ENCODE measurements around the gene DUSP3. TPM values are rescaled to one million over a fixed set of nuclear protein-coding genes. Genes with fewer than 3 reads are reported as not detected.

The DUSP3 gene
- 27.6 and 27.9 TPM in 2 replicates for polyA plus RNA-seq (2011; rRNA removed)
- 25.5 and 30.5 TPM in 2 replicates for polyA minus RNA-seq (2011; rRNA and poly(A)+ RNA removed)

GRCh38 chr17:43778337-43779144, at the start of gene DUSP3:
TSS of gene DUSP3 (minus strand) at chr17:43778977. CDS start at chr17:43778924, 53 bp downstream.
- peak; percentile 64 for DNase-seq (ENCODE audit: low read depth)
- H3K27me3 ChIP-seq (ENCODE audit: control insufficient read depth, insufficient read depth, low read length) = peaks cover 12% of the 10 kb centered on the region
- TF ChIP-seq, protein P1, sequence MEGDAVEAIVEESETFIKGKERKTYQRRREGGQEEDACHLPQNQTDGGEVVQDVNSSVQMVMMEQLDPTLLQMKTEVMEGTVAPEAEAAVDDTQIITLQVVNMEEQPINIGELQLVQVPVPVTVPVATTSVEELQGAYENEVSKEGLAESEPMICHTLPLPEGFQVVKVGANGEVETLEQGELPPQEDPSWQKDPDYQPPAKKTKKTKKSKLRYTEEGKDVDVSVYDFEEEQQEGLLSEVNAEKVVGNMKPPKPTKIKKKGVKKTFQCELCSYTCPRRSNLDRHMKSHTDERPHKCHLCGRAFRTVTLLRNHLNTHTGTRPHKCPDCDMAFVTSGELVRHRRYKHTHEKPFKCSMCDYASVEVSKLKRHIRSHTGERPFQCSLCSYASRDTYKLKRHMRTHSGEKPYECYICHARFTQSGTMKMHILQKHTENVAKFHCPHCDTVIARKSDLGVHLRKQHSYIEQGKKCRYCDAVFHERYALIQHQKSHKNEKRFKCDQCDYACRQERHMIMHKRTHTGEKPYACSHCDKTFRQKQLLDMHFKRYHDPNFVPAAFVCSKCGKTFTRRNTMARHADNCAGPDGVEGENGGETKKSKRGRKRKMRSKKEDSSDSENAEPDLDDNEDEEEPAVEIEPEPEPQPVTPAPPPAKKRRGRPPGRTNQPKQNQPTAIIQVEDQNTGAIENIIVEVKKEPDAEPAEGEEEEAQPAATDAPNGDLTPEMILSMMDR (IDR thresholded peaks at IDR 0.05; ENCODE audit: insufficient read depth, low read depth, low read length) = no peak
- peak within 1 kb of the TSS; percentile 96 for H3K4me3 ChIP-seq (ENCODE audit: low read depth, low read length)
- peaks cover 5% of the 10 kb centered on the region for H3K36me3 ChIP-seq (ENCODE audit: control insufficient read depth, insufficient read depth, low read length)
- ChIA-PET CTCF (interaction anchor here (0.7 to 2.6 kb wide), 4 partner anchors 11 to 68 kb away, joined by 3 to 16 read pairs (median 5); partner anchors contain the start of gene CD300LG), POLR2A (interaction anchor here (0.6 kb wide), 1 partner anchor 741 kb away, joined by 9 read pairs; no protein-coding TSS in a partner anchor)

- POLR2A ChIA-PET = no interaction called here
- H3K4me3 ChIP-seq (ENCODE audit: low read depth, low read length) = no peak overlapping the region
- H3K36me3 ChIP-seq (ENCODE audit: control insufficient read depth, insufficient read depth, low read length) = peaks cover 26% of the 10 kb centered on the region
- DNase-seq (ENCODE audit: low read depth) = no peak
- TF ChIP-seq, protein P1 (IDR thresholded peaks at IDR 0.05; ENCODE audit: insufficient read depth, low read depth, low read length) = no peak
- CTCF ChIA-PET = interaction anchor here (5.1 kb wide), 1 partner anchor 11 kb away, joined by 21 read pairs; no protein-coding TSS in a partner anchor
- no peaks in the 10 kb centered on the region for H3K27me3 ChIP-seq (ENCODE audit: control insufficient read depth, insufficient read depth, low read length)
Observed at GRCh38 chr17:43827596-43827995, 48.8 kb upstream of the DUSP3 start.

GRCh38 chr17:43826206-43826605, 47.4 kb upstream of the DUSP3 start:
- Histone ChIP-seq H3K27me3 (ENCODE audit: control insufficient read depth, insufficient read depth, low read length) (no peaks in the 10 kb centered on the region), H3K36me3 (ENCODE audit: control insufficient read depth, insufficient read depth, low read length) (peaks cover 24% of the 10 kb centered on the region), H3K4me3 (ENCODE audit: low read depth, low read length) (no peak overlapping the region)
- ChIA-PET POLR2A (interaction anchor here (0.5 kb wide), 1 partner anchor 1031 kb away, joined by 21 read pairs; no protein-coding TSS in a partner anchor), CTCF (interaction anchor here (5.1 kb wide), 1 partner anchor 9 kb away, joined by 21 read pairs; no protein-coding TSS in a partner anchor)
- TF ChIP-seq, protein P1 (IDR thresholded peaks at IDR 0.05; ENCODE audit: insufficient read depth, low read depth, low read length) = no peak
- DNase-seq (ENCODE audit: low read depth) = no peak

GRCh38 chr17:43825567-43825966, 46.8 kb upstream of the DUSP3 start:
- Histone ChIP-seq H3K27me3 (ENCODE audit: control insufficient read depth, insufficient read depth, low read length) (no peaks in the 10 kb centered on the region), H3K36me3 (ENCODE audit: control insufficient read depth, insufficient read depth, low read length) (peaks cover 27% of the 10 kb centered on the region), H3K4me3 (ENCODE audit: low read depth, low read length) (no peak overlapping the region)
- CTCF ChIA-PET = interaction anchor here (1.1 to 5.1 kb wide), 2 partner anchors 9 to 21 kb away, joined by 3 to 21 read pairs; partner anchors contain the start of gene CD300LG
- TF ChIP-seq, protein P1 (IDR thresholded peaks at IDR 0.05; ENCODE audit: insufficient read depth, low read depth, low read length) = no peak
- no peak for DNase-seq (ENCODE audit: low read depth)
- POLR2A ChIA-PET = no interaction called here

Measured in BJ (cell line).